ENCODE data around the gene DISP3. TPM values are rescaled to one million over a fixed set of nuclear protein-coding genes. Genes with fewer than 3 reads are reported as not detected.

Gene DISP3
- total and polyA plus RNA-seq, 2 experiments from 2014 or later: 0.18 to 0.74 TPM

- no peak overlapping the region for H3K27ac ChIP-seq
- peaks cover 36% of the 10 kb centered on the region for H3K27me3 ChIP-seq
- H3K4me1 ChIP-seq (ENCODE audit: low read depth): no peaks in the 10 kb centered on the region
- H3K4me3 ChIP-seq: no peak overlapping the region
- peak; percentile 27 to 87 for DNase-seq (ENCODE audit: low read depth in 1 of 2, low spot score in 1 of 2)
- H3K36me3 ChIP-seq: no peaks in the 10 kb centered on the region
- H3K9me3 ChIP-seq (ENCODE audit: low read depth): no peaks in the 10 kb centered on the region
- TF ChIP-seq CTCF (IDR thresholded peaks at IDR 0.05; ENCODE audit: low read depth, low read length): no peak
Observed at GRCh38 chr1:11473491-11474034, 5.4 kb upstream of the DISP3 start.

- no peak for DNase-seq (ENCODE audit: low read depth in 1 of 2, low spot score in 1 of 2)
- Histone ChIP-seq H3K9me3 (ENCODE audit: low read depth) (no peaks in the 10 kb centered on the region), H3K4me3 (no peak overlapping the region), H3K4me1 (ENCODE audit: low read depth) (peaks cover 5% of the 10 kb centered on the region), H3K36me3 (no peaks in the 10 kb centered on the region), H3K27me3 (peaks cover 36% of the 10 kb centered on the region), H3K27ac (no peak overlapping the region)
- no peak for TF ChIP-seq CTCF (IDR thresholded peaks at IDR 0.05; ENCODE audit: low read depth, low read length)
Observed at GRCh38 chr1:11474826-11475225, 4.1 kb upstream of the DISP3 start.

GRCh38 chr1:11475748-11476147 lies 3.2 kb upstream of the DISP3 start:
- Histone ChIP-seq H3K36me3 (no peaks in the 10 kb centered on the region), H3K27me3 (peaks cover 41% of the 10 kb centered on the region), H3K9me3 (ENCODE audit: low read depth) (no peaks in the 10 kb centered on the region), H3K4me3 (no peak overlapping the region), H3K27ac (no peak overlapping the region), H3K4me1 (ENCODE audit: low read depth) (peaks cover 6% of the 10 kb centered on the region)
- no peak for DNase-seq (ENCODE audit: low read depth in 1 of 2, low spot score in 1 of 2)
- no peak for TF ChIP-seq CTCF (IDR thresholded peaks at IDR 0.05; ENCODE audit: low read depth, low read length)

- peak overlapping the region; percentile 63 for H3K4me3 ChIP-seq
- no peaks in the 10 kb centered on the region for H3K36me3 ChIP-seq
- H3K4me1 ChIP-seq (ENCODE audit: low read depth): peaks cover 6% of the 10 kb centered on the region
- no peak for TF ChIP-seq CTCF (IDR thresholded peaks at IDR 0.05; ENCODE audit: low read depth, low read length)
- no peaks in the 10 kb centered on the region for H3K9me3 ChIP-seq (ENCODE audit: low read depth)
- peaks cover 36% of the 10 kb centered on the region for H3K27me3 ChIP-seq
- no peak overlapping the region for H3K27ac ChIP-seq
- DNase-seq (ENCODE audit: low read depth in 1 of 2, low spot score in 1 of 2): peak in 1 of 2 donors; percentile 21
Observed at GRCh38 chr1:11479375-11479979, 522 bp downstream of the DISP3 start.

- TF ChIP-seq CTCF (IDR thresholded peaks at IDR 0.05; ENCODE audit: low read depth, low read length): no peak
- DNase-seq (ENCODE audit: low read depth in 1 of 2, low spot score in 1 of 2): no peak
- H3K9me3 ChIP-seq (ENCODE audit: low read depth): no peaks in the 10 kb centered on the region
- H3K27ac ChIP-seq: no peak overlapping the region
- H3K36me3 ChIP-seq: no peaks in the 10 kb centered on the region
- peaks cover 33% of the 10 kb centered on the region for H3K27me3 ChIP-seq
- H3K4me1 ChIP-seq (ENCODE audit: low read depth): peaks cover 6% of the 10 kb centered on the region
- no peak overlapping the region for H3K4me3 ChIP-seq
Observed at GRCh38 chr1:11481019-11481418, 2.1 kb downstream of the DISP3 start.
